ENCODE results near the gene NPDC1.

NPDC1 gene

DNA sequence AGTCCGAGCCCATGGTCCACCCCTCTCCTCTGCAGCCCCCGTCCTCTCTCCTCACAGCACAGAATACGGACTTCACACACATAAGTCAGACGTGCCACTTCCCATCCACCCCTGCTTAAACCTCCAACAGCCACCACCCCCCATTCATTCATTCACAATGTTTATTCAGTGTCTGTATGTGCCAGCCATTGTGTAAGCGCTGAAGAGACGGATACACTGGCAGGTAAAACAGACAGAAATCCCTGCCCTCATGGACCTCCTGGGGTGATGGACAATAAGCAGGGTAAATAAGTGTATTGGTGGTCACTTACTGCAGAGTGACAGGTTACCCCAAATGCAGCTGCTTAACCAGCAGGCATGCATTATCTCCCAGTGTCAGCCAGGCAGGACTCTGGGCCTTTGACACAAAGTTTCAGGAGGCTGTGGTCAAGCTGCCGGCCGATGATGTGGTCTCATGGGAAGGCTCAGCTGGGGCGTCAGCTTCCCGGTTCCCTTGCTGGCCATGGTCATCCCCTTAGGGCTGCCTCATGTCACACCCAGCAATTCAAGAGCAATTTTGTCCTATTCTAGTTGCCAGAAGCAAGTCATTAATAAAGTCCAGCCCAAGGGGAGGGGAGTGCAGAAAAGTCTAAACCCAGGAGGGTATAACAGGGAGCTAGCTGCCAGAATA lies 55.6 kb downstream of the NPDC1 start:
- no peak overlapping the region for H2AFZ ChIP-seq (ENCODE audit: low read length)
- H4K20me1 ChIP-seq (ENCODE audit: insufficient read depth, low read length) = no peaks in the 10 kb centered on the region
- H3K79me2 ChIP-seq (ENCODE audit: insufficient read depth, low read length) = no peaks in the 10 kb centered on the region
- peaks cover 12% of the 10 kb centered on the region for H3K4me1 ChIP-seq (ENCODE audit: insufficient read depth, low read length, severe bottlenecking)
- peaks cover 17% of the 10 kb centered on the region; the same call in 1 of the 2 replicates for H3K27me3 ChIP-seq (ENCODE audit: insufficient read depth, low read length)
- no peaks in the 10 kb centered on the region for H3K9me3 ChIP-seq (ENCODE audit: low read length)
- no peak overlapping the region for H3K4me3 ChIP-seq (ENCODE audit: low read depth, low read length, poor library complexity, severe bottlenecking)
- H3K9me2 ChIP-seq (ENCODE audit: low read depth, low read length) = no peaks in the 10 kb centered on the region
- no peaks in the 10 kb centered on the region for H3F3A ChIP-seq (ENCODE audit: insufficient read depth, low read length)
- no peak overlapping the region for H3K27ac ChIP-seq (ENCODE audit: low read depth, low read length, poor library complexity, severe bottlenecking)
- no peaks in the 10 kb centered on the region; the same call in 1 of the 2 replicates for H3K36me3 ChIP-seq (ENCODE audit: insufficient read depth, low read length)
- no peak overlapping the region for H3K4me2 ChIP-seq (ENCODE audit: low read length)
- H3K9ac ChIP-seq (ENCODE audit: low read length) = no peak overlapping the region
- TF ChIP-seq, protein P1, sequence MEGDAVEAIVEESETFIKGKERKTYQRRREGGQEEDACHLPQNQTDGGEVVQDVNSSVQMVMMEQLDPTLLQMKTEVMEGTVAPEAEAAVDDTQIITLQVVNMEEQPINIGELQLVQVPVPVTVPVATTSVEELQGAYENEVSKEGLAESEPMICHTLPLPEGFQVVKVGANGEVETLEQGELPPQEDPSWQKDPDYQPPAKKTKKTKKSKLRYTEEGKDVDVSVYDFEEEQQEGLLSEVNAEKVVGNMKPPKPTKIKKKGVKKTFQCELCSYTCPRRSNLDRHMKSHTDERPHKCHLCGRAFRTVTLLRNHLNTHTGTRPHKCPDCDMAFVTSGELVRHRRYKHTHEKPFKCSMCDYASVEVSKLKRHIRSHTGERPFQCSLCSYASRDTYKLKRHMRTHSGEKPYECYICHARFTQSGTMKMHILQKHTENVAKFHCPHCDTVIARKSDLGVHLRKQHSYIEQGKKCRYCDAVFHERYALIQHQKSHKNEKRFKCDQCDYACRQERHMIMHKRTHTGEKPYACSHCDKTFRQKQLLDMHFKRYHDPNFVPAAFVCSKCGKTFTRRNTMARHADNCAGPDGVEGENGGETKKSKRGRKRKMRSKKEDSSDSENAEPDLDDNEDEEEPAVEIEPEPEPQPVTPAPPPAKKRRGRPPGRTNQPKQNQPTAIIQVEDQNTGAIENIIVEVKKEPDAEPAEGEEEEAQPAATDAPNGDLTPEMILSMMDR (IDR thresholded peaks at IDR 0.05; ENCODE audit: low read length) = no peak
- TF ChIP-seq EZH2 (IDR thresholded peaks at IDR 0.05; ENCODE audit: borderline replicate concordance, low read length) = no peak

Measured in OCI-LY1 (cell line).